ENCODE measurements around the gene MTARC1.

Gene MTARC1

DNA sequence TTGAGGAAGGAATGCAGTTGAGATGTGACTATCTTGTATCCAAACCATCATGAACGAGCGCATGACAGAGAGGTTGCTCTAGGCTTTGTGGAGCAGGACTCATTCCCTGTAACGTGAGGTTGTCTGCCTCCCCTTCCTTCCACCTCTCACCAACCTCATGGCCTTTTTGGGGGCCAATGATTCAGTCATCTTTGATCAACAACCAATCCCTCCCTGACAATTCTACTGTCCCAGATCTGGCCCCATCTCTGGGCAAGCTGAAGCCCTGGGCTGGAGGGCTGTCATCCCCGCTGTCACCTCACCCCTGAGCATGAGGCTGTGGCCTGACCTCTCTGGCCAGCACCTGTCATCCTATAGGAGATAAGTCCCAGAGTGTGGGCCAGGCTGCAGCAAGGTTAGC, 19.7 kb downstream of the MTARC1 start:
- H3K27ac ChIP-seq = no peak overlapping the region
- TF ChIP-seq ZFX (IDR thresholded peaks at IDR 0.05) = no peak
- TF ChIP-seq CTCF (conservative IDR thresholded peaks at IDR 0.05) = no peak

GRCh38 chr1:220807726-220808125, 21.0 kb downstream of the MTARC1 start:
- H3K27ac ChIP-seq = no peak overlapping the region
- no peak for TF ChIP-seq ZFX (IDR thresholded peaks at IDR 0.05)
- TF ChIP-seq CTCF (conservative IDR thresholded peaks at IDR 0.05) = no peak

- H3K27ac ChIP-seq = no peak overlapping the region
- TF ChIP-seq CTCF (conservative IDR thresholded peaks at IDR 0.05) = no peak
- TF ChIP-seq ZFX (IDR thresholded peaks at IDR 0.05) = no peak
Measured at GRCh38 chr1:220808345-220809186, 21.9 kb downstream of the MTARC1 start.

- TF ChIP-seq ZFX (IDR thresholded peaks at IDR 0.05) = no peak
- TF ChIP-seq CTCF (conservative IDR thresholded peaks at IDR 0.05) = no peak
- H3K27ac ChIP-seq = no peak overlapping the region
Measured at GRCh38 chr1:220809187-220809550, 22.5 kb downstream of the MTARC1 start.

- TF ChIP-seq ZFX (IDR thresholded peaks at IDR 0.05) = no peak
- no peak for TF ChIP-seq CTCF (conservative IDR thresholded peaks at IDR 0.05)
- no peak overlapping the region for H3K27ac ChIP-seq
Measured at GRCh38 chr1:220809704-220810103, 23.0 kb downstream of the MTARC1 start.

DNA sequence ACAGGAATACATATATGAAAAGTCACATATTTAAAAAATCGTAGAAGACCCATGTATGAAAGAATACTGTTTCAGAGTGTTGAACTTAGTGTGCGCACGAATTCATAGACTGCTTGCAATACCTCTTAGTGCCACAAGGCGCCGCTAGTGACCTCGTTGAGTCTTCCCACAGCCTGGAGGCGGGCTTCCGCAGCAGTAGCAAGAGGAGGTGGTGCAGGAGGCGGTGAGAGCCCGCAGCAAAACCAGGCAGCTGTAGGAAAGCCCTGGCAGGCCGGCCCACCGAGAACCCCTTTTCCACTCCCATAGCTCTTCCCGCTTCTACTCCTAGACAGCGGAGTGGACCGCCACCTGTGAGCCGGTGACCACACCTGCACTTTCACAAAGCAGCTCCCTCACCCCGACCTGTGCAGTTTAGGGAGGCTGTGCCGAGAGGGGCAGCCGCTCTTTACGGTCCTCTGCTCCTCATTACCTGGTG, 23.5 kb downstream of the MTARC1 start:
- TF ChIP-seq CTCF (conservative IDR thresholded peaks at IDR 0.05) (peak; percentile 81), ZFX (IDR thresholded peaks at IDR 0.05) (no peak)
- H3K27ac ChIP-seq = 0 out of 2 replicates have a peak overlapping the region, but pooled peaks have one; percentile 1

DNA sequence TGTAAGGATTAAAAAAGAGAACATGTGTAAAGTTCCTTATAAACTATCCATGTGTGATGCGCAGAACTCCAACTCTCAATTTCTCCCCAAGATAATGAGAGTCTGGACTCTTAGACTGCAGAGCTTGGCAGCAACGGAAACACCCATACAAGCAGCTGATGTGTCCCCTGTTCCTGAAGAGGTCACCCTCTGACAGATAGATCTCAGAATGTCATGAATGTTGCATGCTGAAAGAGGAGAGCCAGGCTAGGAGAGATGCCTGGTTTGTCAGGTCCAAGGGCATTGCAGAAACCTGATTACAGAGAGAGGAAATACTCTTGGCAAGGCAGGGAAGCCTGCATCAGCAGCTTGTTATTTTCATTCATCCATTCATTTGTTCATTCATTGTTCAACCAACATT, 24.2 kb downstream of the MTARC1 start:
- TF ChIP-seq ZFX (IDR thresholded peaks at IDR 0.05) (no peak), CTCF (conservative IDR thresholded peaks at IDR 0.05) (no peak)

More for the DNA sequence above, 24.2 kb downstream of the MTARC1 start:
- H3K27ac ChIP-seq = peak overlapping the region; percentile 1; the same call in 1 of the 2 replicates
